Measurements from ENCODE around the gene RNASEH1. TPM values are rescaled to one million over a fixed set of nuclear protein-coding genes. Genes with fewer than 3 reads are reported as not detected.

RNASEH1 gene
- total and polyA plus RNA-seq, 2 experiments from 2014 or later = 24.3 to 41.5 TPM

GRCh38 chr2:3604207-3604877, 46.2 kb upstream of the RNASEH1 start:
- Histone ChIP-seq H3K27me3 (no peaks in the 10 kb centered on the region), H3K4me1 (ENCODE audit: low read depth) (peaks cover 11% of the 10 kb centered on the region), H3K4me3 (no peak overlapping the region), H3K27ac (peak overlapping the region; percentile 82), H3K9me3 (ENCODE audit: low read depth) (no peaks in the 10 kb centered on the region), H3K36me3 (no peaks in the 10 kb centered on the region)
- no peak for TF ChIP-seq CTCF (IDR thresholded peaks at IDR 0.05; ENCODE audit: low read depth, low read length)
- DNase-seq (ENCODE audit: low read depth in 1 of 2, low spot score in 1 of 2) = peak; percentile 43 to 61

DNA sequence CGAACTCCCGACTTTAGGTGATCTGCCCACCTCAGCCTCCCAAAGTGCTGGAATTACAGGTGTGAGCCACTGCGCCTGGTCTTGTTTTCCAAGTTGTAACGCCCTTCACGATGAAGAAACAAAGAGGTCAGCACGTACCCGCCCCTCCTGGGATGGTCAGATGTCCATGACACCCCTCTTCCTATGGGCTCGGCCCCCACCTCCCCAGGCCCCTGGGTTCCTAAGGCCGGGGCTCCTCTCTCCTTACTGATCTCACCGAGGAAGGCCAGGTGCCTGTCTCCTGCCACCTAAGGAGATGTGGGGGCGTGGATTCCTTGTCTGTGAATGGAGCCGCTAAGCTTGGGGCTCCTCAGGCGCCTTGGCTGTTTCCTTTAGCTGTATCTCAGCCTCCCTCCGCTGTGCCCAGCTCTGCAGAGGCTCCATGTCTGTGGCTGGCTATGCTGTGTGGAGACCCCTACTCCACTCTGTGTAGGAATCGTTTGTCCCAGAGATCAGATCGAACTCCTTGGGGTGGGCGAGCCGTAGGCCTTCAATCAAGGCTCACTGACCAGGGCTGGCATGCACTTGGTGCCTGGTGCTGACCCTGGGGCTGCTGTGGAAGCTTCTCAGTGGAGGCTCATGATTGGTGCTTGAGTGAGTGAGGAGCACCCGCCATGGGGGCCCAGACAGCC, 45.5 kb upstream of the RNASEH1 start:
- H3K4me1 ChIP-seq (ENCODE audit: low read depth) = peaks cover 11% of the 10 kb centered on the region
- no peaks in the 10 kb centered on the region for H3K36me3 ChIP-seq
- no peak overlapping the region for H3K4me3 ChIP-seq
- H3K27ac ChIP-seq = peak overlapping the region; percentile 82
- H3K9me3 ChIP-seq (ENCODE audit: low read depth) = no peaks in the 10 kb centered on the region
- no peaks in the 10 kb centered on the region for H3K27me3 ChIP-seq
- TF ChIP-seq CTCF (IDR thresholded peaks at IDR 0.05; ENCODE audit: low read depth, low read length) = no peak
- DNase-seq (ENCODE audit: low read depth in 1 of 2, low spot score in 1 of 2) = no peak

DNA sequence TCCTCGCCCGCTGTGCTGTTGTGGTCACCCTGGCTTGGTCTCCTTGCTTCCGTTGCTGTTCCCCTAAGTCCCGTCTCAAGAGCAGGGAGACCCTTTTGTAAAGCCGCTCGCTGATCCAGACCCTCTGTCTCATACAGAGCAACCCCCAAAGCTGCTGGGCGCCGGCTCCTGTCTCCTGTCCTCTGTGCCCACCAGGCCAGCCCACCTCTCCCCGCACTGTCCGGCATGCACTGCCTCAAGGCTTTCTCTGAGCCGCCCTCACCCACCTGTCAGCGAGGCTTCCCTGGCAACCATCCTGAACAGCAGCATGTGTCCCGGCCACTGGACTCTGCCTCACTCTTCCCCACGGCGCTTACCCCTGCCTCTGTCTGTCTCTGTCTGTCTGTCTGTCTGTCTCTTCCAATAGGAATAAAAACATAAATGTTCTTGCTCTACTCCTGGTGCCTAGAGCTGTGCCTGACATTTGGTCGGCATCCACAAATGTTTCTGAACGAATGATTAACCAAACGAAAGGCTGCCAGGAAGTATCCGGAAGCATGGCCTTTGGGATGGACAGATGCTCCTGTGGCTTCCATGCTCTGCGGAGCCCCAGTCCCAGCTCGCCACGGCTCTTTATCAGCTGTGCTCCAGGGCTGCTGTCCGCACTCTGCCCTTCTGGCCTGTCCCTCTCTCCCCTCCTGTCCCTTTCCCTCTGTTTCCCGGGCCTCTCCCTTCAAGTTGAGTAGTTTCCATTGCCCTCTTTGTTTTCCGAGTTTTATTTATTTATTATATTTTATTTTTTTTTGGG, 44.6 kb upstream of the RNASEH1 start:
- no peak for DNase-seq (ENCODE audit: low read depth in 1 of 2, low spot score in 1 of 2)
- no peak for TF ChIP-seq CTCF (IDR thresholded peaks at IDR 0.05; ENCODE audit: low read depth, low read length)
- no peaks in the 10 kb centered on the region for H3K27me3 ChIP-seq
- no peak overlapping the region for H3K27ac ChIP-seq
- H3K9me3 ChIP-seq (ENCODE audit: low read depth) = no peaks in the 10 kb centered on the region
- no peak overlapping the region for H3K4me3 ChIP-seq
- H3K36me3 ChIP-seq = no peaks in the 10 kb centered on the region
- peaks cover 11% of the 10 kb centered on the region for H3K4me1 ChIP-seq (ENCODE audit: low read depth)

- H3K9me3 ChIP-seq (ENCODE audit: low read depth) = no peaks in the 10 kb centered on the region
- no peaks in the 10 kb centered on the region for H3K27me3 ChIP-seq
- no peak overlapping the region for H3K4me3 ChIP-seq
- peaks cover 14% of the 10 kb centered on the region for H3K4me1 ChIP-seq (ENCODE audit: low read depth)
- no peak for DNase-seq (ENCODE audit: low read depth in 1 of 2, low spot score in 1 of 2)
- no peak for TF ChIP-seq CTCF (IDR thresholded peaks at IDR 0.05; ENCODE audit: low read depth, low read length)
- no peaks in the 10 kb centered on the region for H3K36me3 ChIP-seq
- H3K27ac ChIP-seq = no peak overlapping the region
These were observed 43.6 kb upstream of the RNASEH1 start for GRCh38 chr2:3601561-3602271.

DNA sequence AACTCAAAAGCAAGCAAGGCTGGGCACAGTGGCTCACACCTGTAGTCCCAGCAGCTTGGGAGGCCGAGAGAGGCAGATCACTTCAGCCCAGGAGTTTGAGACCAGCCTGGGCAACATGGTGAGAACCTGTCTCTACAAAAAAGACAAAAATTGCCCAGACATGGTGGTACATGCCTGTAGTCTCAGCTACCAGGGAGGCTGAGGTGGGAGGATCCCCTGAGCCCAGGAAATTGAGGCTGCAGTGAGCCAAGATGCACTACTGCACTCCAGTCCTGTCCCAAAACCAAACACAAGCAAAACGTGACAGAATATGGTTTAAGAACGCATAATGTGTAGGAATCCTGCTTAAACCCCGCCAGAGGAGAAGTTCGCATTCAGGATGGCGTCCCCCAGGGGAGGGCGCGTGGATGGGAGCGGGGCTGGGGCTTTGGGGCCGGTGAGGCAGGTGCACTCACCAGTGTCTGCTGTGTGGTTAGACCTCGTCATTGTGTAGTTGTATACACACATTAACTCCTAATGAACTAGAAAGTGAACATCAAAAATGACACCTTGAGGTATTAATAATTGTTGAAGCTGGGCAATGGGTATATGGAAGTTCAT, 42.2 kb upstream of the RNASEH1 start:
- Histone ChIP-seq H3K9me3 (ENCODE audit: low read depth) (no peaks in the 10 kb centered on the region), H3K27me3 (no peaks in the 10 kb centered on the region), H3K27ac (no peak overlapping the region), H3K4me1 (ENCODE audit: low read depth) (peaks cover 24% of the 10 kb centered on the region), H3K36me3 (no peaks in the 10 kb centered on the region), H3K4me3 (no peak overlapping the region)
- no peak for TF ChIP-seq CTCF (IDR thresholded peaks at IDR 0.05; ENCODE audit: low read depth, low read length)
- no peak for DNase-seq (ENCODE audit: low read depth in 1 of 2, low spot score in 1 of 2)

Measured in cardiac muscle cell (in vitro differentiated cells and primary cell).